Vagina (tissue), 2 donors: Measurements from ENCODE around the gene AZIN2.

Source experiments
- POLR2A ChIP-seq, 2 donors: fragments of 450-650 bp; IDR thresholded peaks; one replicate each; pipeline ENCODE4 v1.6.1; 2017; ENCODE audit warnings: antibody characterized with exemption in 2 of 2, mild to moderate bottlenecking in 2 of 2, moderate library complexity in 2 of 2
- POLR2AphosphoS5 ChIP-seq, 2 donors: sonication (generic); formaldehyde crosslinking; IDR thresholded peaks; one replicate each; pipeline ENCODE4 v1.9.0; 2017; ENCODE audit warnings: antibody characterized with exemption in 2 of 2, mild to moderate bottlenecking in 2 of 2, low read depth in 1 of 2; ENCODE audit not compliant: insufficient read depth in 1 of 2
- TF ChIP-seq, protein P1 (sequence below), 3 experiments: fragments of 450-650 bp in 2 of 3; fragments of 200-600 bp in 1 of 3; sonication (generic) in 1 of 3; IDR thresholded peaks; one replicate each; pipeline ENCODE4 v1.5.1; 2017 to 2019; ENCODE audit warnings: antibody characterized with exemption in 3 of 3, mild to moderate bottlenecking in 2 of 3, moderate library complexity in 2 of 3

DNA sequence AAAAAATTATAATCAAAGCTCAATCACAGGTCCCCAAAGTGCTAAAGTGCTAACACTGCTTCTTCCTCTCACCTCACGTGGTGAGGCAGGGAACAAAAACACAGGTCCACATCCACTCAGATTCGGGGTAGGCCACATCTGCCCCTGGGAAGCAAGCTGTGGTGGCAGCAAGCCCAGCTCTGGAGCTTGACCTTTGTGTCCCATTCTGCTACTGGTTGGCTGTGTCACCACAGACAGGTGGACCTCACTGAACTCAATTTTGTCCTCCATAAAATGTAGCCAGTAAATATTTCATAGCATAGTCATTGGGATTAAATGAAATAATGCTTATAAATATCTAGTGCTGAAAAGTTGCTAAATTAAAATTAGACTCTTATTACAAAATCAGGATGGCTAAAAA is 8.5 kb downstream of the AZIN2 start:
- TF ChIP-seq POLR2A (IDR thresholded peaks at IDR 0.05), result no peak
- TF ChIP-seq, protein P1, sequence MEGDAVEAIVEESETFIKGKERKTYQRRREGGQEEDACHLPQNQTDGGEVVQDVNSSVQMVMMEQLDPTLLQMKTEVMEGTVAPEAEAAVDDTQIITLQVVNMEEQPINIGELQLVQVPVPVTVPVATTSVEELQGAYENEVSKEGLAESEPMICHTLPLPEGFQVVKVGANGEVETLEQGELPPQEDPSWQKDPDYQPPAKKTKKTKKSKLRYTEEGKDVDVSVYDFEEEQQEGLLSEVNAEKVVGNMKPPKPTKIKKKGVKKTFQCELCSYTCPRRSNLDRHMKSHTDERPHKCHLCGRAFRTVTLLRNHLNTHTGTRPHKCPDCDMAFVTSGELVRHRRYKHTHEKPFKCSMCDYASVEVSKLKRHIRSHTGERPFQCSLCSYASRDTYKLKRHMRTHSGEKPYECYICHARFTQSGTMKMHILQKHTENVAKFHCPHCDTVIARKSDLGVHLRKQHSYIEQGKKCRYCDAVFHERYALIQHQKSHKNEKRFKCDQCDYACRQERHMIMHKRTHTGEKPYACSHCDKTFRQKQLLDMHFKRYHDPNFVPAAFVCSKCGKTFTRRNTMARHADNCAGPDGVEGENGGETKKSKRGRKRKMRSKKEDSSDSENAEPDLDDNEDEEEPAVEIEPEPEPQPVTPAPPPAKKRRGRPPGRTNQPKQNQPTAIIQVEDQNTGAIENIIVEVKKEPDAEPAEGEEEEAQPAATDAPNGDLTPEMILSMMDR (IDR thresholded peaks at IDR 0.05), result no peak
- TF ChIP-seq POLR2AphosphoS5 (IDR thresholded peaks at IDR 0.05; ENCODE audit: insufficient read depth in 1 of 2, low read depth in 1 of 2), result no peak
